ENCODE results near the gene DPH1. TPM values are rescaled to one million over a fixed set of nuclear protein-coding genes. Genes with fewer than 3 reads are reported as not detected.

The DPH1 gene
- total and polyA plus RNA-seq, 2 donors from 2014 or later: 23.3 to 49.4 TPM

- no peaks in the 10 kb centered on the region for H3K9me3 ChIP-seq (ENCODE audit: control insufficient read depth in 2 of 3, insufficient read depth in 1 of 3, low read length in 3 of 3)
- H3K4me1 ChIP-seq (ENCODE audit: control insufficient read depth in 2 of 3, insufficient read depth in 2 of 3, low read depth in 1 of 3, low read length in 3 of 3): peaks cover 8 to 53% (median 13%) of the 10 kb centered on the region in 3 donors
- H3K27ac ChIP-seq (ENCODE audit: low read depth in 2 of 2, low read length in 2 of 2): peak overlapping the region in 1 of 2 donors; percentile 89
Observed at GRCh38 chr17:2090210-2090641, 60.3 kb downstream of the DPH1 start.

GRCh38 chr17:2090804-2091534 is 61.0 kb downstream of the DPH1 start:
- Histone ChIP-seq H3K27ac (ENCODE audit: low read depth in 2 of 2, low read length in 2 of 2) (peak overlapping the region; percentile 18 to 59), H3K4me3 (ENCODE audit: low read length in 3 of 3) (no peak overlapping the region), H3K27me3 (ENCODE audit: control insufficient read depth, insufficient read depth, low read length) (no peaks in the 10 kb centered on the region), H3K36me3 (ENCODE audit: control insufficient read depth in 2 of 3, insufficient read depth in 3 of 3, low read length in 3 of 3) (peaks cover 0 to 4% (median 0%) of the 10 kb centered on the region in 3 donors), H3K4me1 (ENCODE audit: control insufficient read depth in 2 of 3, insufficient read depth in 2 of 3, low read depth in 1 of 3, low read length in 3 of 3) (peaks cover 6 to 48% (median 13%) of the 10 kb centered on the region in 3 donors), H3K9ac (ENCODE audit: low read length in 3 of 3) (no peak overlapping the region), H3K9me3 (ENCODE audit: control insufficient read depth in 2 of 3, insufficient read depth in 1 of 3, low read length in 3 of 3) (no peaks in the 10 kb centered on the region)
- peak in 4 of 5 donors; percentile 79 to 95 (median 83) for DNase-seq
- peak; percentile 3 for TF ChIP-seq CTCF (IDR thresholded peaks at IDR 0.05; ENCODE audit: borderline replicate concordance, extremely low read depth, insufficient read depth)
- intact Hi-C loops (cut with DNase I): no loop called here
- FAIRE-seq: no peak

More at GRCh38 chr17:2090210-2090641, 60.3 kb downstream of the DPH1 start:
- no peak for TF ChIP-seq CTCF (IDR thresholded peaks at IDR 0.05; ENCODE audit: borderline replicate concordance, extremely low read depth, insufficient read depth)
- Histone ChIP-seq H3K36me3 (ENCODE audit: control insufficient read depth in 2 of 3, insufficient read depth in 3 of 3, low read length in 3 of 3) (peaks cover 0 to 4% (median 0%) of the 10 kb centered on the region in 3 donors), H3K9ac (ENCODE audit: low read length in 3 of 3) (no peak overlapping the region), H3K4me3 (ENCODE audit: low read length in 3 of 3) (no peak overlapping the region), H3K27me3 (ENCODE audit: control insufficient read depth, insufficient read depth, low read length) (no peaks in the 10 kb centered on the region)
- intact Hi-C loops (cut with DNase I): no loop called here
- no peak for FAIRE-seq
- peak in 1 of 5 donors; percentile 29 for DNase-seq

GRCh38 chr17:2092253-2092652 is 62.3 kb downstream of the DPH1 start:
- H3K27me3 ChIP-seq (ENCODE audit: control insufficient read depth, insufficient read depth, low read length): no peaks in the 10 kb centered on the region
- H3K36me3 ChIP-seq (ENCODE audit: control insufficient read depth in 2 of 3, insufficient read depth in 3 of 3, low read length in 3 of 3): no peaks in the 10 kb centered on the region
- DNase-seq (no peak), FAIRE-seq (no peak)
- H3K9ac ChIP-seq (ENCODE audit: low read length in 3 of 3): peak overlapping the region in 1 of 3 donors; percentile 23
- TF ChIP-seq CTCF (IDR thresholded peaks at IDR 0.05; ENCODE audit: borderline replicate concordance, extremely low read depth, insufficient read depth): no peak
- peaks cover 6 to 41% (median 13%) of the 10 kb centered on the region in 3 donors for H3K4me1 ChIP-seq (ENCODE audit: control insufficient read depth in 2 of 3, insufficient read depth in 2 of 3, low read depth in 1 of 3, low read length in 3 of 3)
- H3K9me3 ChIP-seq (ENCODE audit: control insufficient read depth in 2 of 3, insufficient read depth in 1 of 3, low read length in 3 of 3): no peaks in the 10 kb centered on the region
- intact Hi-C loops (cut with DNase I): no loop called here
- H3K4me3 ChIP-seq (ENCODE audit: low read length in 3 of 3): no peak overlapping the region
- no peak overlapping the region for H3K27ac ChIP-seq (ENCODE audit: low read depth in 2 of 2, low read length in 2 of 2)
